Activated naive CD8-positive, alpha-beta T cell treated with anti-CD3 and anti-CD28 coated beads, Interleukin-2, amount 10 ng/mL, durations not matched to agents 7 days and 5 days (primary cell): ENCODE results near the gene RTP3. TPM values are rescaled to one million over a fixed set of nuclear protein-coding genes. Genes with fewer than 3 reads are reported as not detected.
"Not testable (repeated sequence)": the region's sequence is repeated elsewhere in the genome, so short reads cannot be mapped to it uniquely, and the experiment has no call there.

Source experiments
- ATAC-seq: fragments of 150-1000 bp; cut with Tn5 transposase; one replicate; pipeline ENCODE4 v1.10.0; 2021; ENCODE audit warnings: low read depth, moderate library complexity
- POLR2A ChIA-PET: fragments of 350-600 bp; sonication (Branson Sonifier 250); formaldehyde crosslinking; loops from one replicate; lab custom pipeline; 2021; ENCODE audit warnings: antibody characterized with exemption; lab: Charles Lee
- DNase-seq: peaks from one replicate; pipeline ENCODE4 v3.0.0; 2021
- H3K27ac Mint-ChIP-seq: one replicate; pipeline ENCODE4 v1.8.0; 2022; ENCODE audit warnings: mild to moderate bottlenecking, mixed read lengths
- H3K27me3 Mint-ChIP-seq: one replicate; pipeline ENCODE4 v1.8.0; 2022; ENCODE audit warnings: mild to moderate bottlenecking, moderate library complexity, mixed read lengths
- H3K36me3 Mint-ChIP-seq: one replicate; pipeline ENCODE4 v1.8.0; 2021; ENCODE audit warnings: mild to moderate bottlenecking, mixed read lengths
- H3K4me1 Mint-ChIP-seq: one replicate; pipeline ENCODE4 v1.8.0; 2021; ENCODE audit warnings: mixed read lengths
- H3K4me3 Mint-ChIP-seq: one replicate; pipeline ENCODE4 v1.8.0; 2022; ENCODE audit warnings: mild to moderate bottlenecking, moderate library complexity, mixed read lengths
- H3K9me3 Mint-ChIP-seq: one replicate; pipeline ENCODE4 v1.8.0; 2021; ENCODE audit warnings: mixed read lengths
- total RNA-seq, 2 experiments: library from RNA; stranded (reverse); gene quantifications; one replicate each; pipeline ENCODE4 v1.2.3, GENCODE V29; 2021

The RTP3 gene
- total RNA-seq, 2 experiments from 2014 or later = not detected

DNA sequence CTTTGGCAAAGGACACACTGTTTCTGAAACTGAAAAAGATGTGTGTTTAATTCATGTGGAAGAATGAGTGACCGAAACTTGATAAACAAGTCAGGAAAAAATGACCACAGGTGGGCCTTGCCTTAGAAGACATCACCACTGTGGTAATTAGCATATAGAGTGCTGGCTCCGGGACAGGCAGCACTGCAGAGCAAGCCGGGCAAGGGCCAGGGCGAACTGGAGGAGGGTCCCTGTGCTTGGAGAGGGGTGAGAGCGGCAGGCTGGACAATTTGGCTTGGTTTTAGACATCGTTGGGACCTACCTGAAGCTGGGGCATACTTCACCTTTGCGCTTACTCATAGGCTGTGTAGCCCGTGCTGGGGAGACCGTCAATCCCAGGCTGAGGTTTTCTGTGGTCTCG, 8.2 kb downstream of the RTP3 start:
- POLR2A ChIA-PET = no interaction called here
- DNase-seq (no peak), ATAC-seq (no peak)
- H3K4me1 Mint-ChIP-seq = peaks cover 1% of the 10 kb centered on the region
- no peaks in the 10 kb centered on the region for H3K36me3 Mint-ChIP-seq
- H3K27me3 Mint-ChIP-seq = peaks cover 6% of the 10 kb centered on the region
- H3K9me3 Mint-ChIP-seq = no peaks in the 10 kb centered on the region
- no peak overlapping the region for H3K4me3 Mint-ChIP-seq
- H3K27ac Mint-ChIP-seq = no peak overlapping the region

DNA sequence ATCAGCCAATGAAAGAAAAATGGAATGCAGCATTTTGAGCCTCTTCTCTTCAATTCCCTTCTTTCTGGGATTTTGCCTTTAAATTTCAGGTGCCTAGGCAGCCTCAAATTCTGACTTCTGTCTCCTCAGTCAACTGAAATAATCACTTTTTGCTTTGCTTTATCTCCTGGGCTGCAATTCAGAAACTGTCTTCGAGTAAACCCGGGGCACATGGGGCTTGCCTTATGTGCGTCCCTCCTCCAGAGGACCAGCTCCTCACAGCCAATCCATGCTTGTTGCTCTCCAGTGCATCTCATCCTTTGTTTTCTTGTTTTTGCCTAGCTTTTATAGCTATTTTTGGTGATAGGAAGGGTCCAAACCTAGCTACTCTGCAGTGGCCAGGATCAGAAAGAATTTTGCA, 8.8 kb downstream of the RTP3 start:
- no peaks in the 10 kb centered on the region for H3K9me3 Mint-ChIP-seq
- no peak overlapping the region for H3K27ac Mint-ChIP-seq
- peaks cover 1% of the 10 kb centered on the region for H3K4me1 Mint-ChIP-seq
- ATAC-seq (no peak), DNase-seq (no peak)
- no peaks in the 10 kb centered on the region for H3K36me3 Mint-ChIP-seq
- POLR2A ChIA-PET = no interaction called here
- H3K4me3 Mint-ChIP-seq = no peak overlapping the region
- peaks cover 10% of the 10 kb centered on the region for H3K27me3 Mint-ChIP-seq

DNA sequence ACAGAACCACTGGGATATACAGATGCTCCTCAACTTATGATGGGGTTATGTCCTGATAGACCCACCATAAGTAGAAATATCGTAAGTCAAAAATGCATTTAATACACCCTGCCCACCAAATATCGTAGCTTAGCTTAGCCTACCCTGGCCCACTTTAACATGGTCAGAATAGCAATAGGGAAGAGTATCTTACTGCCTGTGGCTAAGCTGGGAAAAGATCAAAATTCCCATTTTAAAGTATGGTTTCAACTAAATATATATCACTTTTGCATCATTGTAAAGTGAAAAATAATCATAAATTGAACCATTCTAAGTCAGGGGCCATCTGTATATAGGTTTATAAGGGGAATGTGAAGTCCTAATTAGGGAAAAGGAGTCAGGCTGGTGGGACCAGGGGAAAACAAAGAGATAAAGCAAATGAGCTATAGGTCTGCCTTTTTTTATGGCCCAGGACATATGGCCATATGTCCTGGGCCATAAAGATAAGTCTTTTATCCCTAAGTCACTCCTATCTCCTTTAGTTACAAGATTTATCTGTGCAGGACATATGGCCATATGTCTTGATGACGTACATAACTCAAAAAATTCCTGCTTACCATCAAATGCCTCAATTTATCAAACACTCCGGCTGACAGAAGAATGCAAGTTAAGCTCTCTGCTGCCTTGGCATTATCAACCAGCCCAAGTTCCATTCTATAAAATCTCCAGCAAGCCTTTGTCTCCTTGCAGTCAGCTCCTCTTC, 11.2 kb downstream of the RTP3 start:
- H3K4me3 Mint-ChIP-seq = no peak overlapping the region
- ATAC-seq (no peak), DNase-seq (no peak)
- no peak overlapping the region for H3K27ac Mint-ChIP-seq
- H3K36me3 Mint-ChIP-seq = no peaks in the 10 kb centered on the region
- peaks cover 18% of the 10 kb centered on the region for H3K27me3 Mint-ChIP-seq
- POLR2A ChIA-PET = no interaction called here
- H3K4me1 Mint-ChIP-seq = no peaks in the 10 kb centered on the region
- no peaks in the 10 kb centered on the region for H3K9me3 Mint-ChIP-seq

DNA sequence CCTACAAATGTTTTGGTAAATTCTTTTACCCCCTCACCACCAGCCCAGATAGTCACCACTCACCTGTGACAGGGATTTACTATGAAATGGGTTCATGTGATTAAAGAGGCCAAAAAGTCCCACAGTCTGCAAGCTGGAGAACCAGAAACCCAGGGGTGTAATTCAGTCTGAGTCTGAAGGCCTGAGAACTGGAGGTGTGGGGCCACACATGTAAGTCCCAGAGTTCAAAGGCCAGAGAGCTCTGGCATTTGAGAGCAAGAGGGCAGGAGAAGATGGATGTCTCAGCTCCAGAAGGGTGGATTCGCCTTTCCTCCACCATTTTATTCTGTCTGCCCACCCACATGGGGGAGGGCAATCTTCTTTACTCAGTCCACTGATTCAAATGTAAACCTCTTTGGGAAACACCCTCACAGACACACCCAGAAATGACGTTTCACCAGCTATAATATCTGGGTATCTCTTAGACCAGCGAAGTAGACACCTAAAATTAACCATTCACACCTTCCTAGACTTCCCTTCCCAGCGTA, 11.9 kb downstream of the RTP3 start:
- Mint-ChIP-seq H3K36me3 (no peaks in the 10 kb centered on the region), H3K27me3 (peaks cover 18% of the 10 kb centered on the region), H3K4me1 (no peaks in the 10 kb centered on the region), H3K9me3 (no peaks in the 10 kb centered on the region), H3K4me3 (no peak overlapping the region), H3K27ac (no peak overlapping the region)
- ATAC-seq = no peak
- POLR2A ChIA-PET = no interaction called here
- no peak for DNase-seq

DNA sequence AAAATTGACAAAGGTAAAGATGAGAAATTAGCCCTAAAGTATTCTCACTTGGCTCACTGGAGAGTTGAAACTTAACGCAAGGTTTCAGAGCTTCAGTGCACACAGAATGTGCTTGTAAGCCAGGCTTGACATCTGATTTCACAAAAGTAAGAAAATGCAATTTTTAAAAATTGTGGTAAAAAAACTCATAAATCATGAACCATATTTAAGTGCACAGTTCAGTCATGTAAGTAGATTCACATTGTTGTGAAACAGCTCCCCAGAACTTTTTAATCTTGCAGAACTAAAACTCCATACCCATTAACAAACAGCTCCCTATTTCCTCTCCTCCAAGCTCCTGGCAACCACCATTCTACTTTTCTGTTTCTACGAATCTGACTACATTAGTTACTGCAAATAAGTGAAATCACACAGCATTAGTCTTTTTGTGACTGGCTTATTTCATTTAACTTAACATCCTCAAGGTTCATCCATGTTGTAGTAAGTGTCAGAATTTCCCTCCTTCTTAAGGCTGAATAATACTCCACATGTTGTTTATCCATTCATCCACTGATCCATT, 14.5 kb downstream of the RTP3 start:
- no peaks in the 10 kb centered on the region for H3K9me3 Mint-ChIP-seq
- no peak for ATAC-seq
- H3K4me1 Mint-ChIP-seq = no peaks in the 10 kb centered on the region
- no peaks in the 10 kb centered on the region for H3K36me3 Mint-ChIP-seq
- DNase-seq = no peak
- POLR2A ChIA-PET = no interaction called here
- no peak overlapping the region for H3K27ac Mint-ChIP-seq
- H3K27me3 Mint-ChIP-seq = peaks cover 15% of the 10 kb centered on the region
- no peak overlapping the region for H3K4me3 Mint-ChIP-seq

DNA sequence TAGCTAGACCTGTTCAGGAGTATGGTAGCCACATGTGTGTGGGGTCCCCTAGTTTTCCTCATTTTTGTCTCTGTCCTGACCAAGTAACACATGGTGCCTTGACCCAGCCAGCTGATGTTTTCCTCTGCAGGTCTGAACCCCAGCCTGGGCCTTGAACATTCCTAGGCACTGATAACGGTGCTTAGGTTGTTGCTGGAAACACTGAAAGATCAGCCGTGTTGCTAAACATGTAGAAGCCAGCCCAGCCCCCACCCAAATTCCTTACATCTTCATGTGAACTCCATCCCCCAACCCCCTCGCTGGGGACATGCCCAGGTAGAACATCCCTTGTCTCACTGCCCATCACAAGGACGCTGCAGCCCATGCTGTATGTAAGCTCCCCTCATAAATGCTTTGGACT, 18.7 kb downstream of the RTP3 start:
- ATAC-seq (no peak), DNase-seq (no peak)
- Mint-ChIP-seq H3K27ac (no peak overlapping the region), H3K9me3 (no peaks in the 10 kb centered on the region), H3K36me3 (no peaks in the 10 kb centered on the region), H3K4me3 (no peak overlapping the region), H3K4me1 (no peaks in the 10 kb centered on the region), H3K27me3 (peaks cover 10% of the 10 kb centered on the region)
- POLR2A ChIA-PET = interaction anchor here (0.7 kb wide), 2 partner anchors 30 to 668 kb away, joined by 3 read pairs; no protein-coding TSS in a partner anchor

DNA sequence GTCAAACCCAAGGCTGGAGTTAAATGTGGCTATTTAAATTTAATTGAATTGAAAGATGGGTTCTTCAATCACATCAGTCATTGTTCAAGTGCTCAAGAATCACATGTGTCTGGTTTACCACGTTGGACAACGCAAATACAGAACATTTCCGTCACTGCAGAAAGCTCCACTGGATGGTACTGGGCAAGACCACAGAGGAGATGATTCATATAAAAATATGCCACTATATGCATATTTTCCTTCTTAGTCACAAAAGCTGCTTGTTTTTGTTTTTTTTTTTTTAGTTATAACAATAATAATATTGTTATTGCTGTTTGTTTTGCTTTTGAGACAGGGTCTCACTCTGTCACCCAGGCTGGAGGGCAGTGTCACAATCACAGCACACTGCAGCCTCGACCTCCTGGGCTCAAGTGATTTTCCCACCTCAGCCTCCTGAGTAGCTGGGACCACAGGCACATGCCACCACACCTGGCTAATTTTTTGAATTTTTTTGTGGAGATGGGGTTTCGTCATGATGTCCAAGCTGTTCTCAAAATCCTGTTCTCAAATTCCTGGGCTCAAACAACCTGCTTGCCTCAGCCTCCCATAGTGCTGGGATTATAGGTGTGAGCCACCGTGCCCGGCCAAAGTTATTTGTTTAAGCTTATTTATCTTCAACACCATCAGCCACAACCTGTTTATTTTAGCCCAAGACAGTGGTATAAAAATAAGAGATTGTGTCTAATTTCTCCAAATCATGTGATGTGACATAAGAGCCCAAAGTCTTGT, 19.4 kb downstream of the RTP3 start:
- no peak overlapping the region for H3K27ac Mint-ChIP-seq
- peaks cover 9% of the 10 kb centered on the region for H3K27me3 Mint-ChIP-seq
- H3K36me3 Mint-ChIP-seq = no peaks in the 10 kb centered on the region
- POLR2A ChIA-PET = no interaction called here
- no peak for ATAC-seq
- H3K9me3 Mint-ChIP-seq = no peaks in the 10 kb centered on the region
- H3K4me1 Mint-ChIP-seq = no peaks in the 10 kb centered on the region
- no peak for DNase-seq
- H3K4me3 Mint-ChIP-seq = no peak overlapping the region

DNA sequence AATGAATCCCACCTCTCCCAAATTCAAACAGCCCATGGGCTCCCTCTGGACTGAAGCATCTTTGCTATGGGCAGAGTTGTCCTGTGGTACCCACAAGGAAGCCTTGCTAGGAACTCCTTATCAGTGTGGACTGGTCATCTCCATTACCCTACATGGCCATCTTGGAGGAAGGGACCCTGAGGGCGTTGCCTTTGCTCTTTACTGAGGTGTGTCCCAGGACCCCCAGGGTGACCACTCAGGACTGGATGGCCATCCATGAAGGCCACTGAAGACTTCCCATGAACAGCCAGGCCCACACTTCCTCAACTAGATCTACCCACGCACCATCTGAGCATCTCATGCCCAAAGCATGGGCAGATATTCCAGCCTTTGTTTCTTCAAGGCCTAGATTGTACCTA, 20.0 kb downstream of the RTP3 start:
- Mint-ChIP-seq H3K27me3 (peaks cover 7% of the 10 kb centered on the region), H3K36me3 (no peaks in the 10 kb centered on the region), H3K27ac (no peak overlapping the region), H3K9me3 (no peaks in the 10 kb centered on the region), H3K4me3 (no peak overlapping the region), H3K4me1 (no peaks in the 10 kb centered on the region)
- DNase-seq (no peak), ATAC-seq (no peak)
- POLR2A ChIA-PET = no interaction called here

DNA sequence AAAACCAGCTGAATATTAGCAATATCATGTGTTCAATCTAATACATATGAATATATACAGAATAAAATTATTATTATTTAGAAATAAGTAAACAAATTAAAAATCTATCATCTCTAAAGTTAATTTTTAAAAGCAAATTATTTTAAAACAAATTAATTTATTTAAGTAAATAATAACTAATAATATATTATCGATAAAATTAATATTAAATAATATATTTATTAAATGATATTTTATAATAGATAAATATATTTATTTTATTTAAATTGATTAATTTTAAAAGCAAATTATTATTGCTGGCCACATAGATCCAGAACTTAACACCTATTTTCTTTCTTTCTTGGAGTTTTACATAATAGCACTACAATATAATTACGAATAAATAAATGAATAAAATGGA, 22.2 kb downstream of the RTP3 start:
- Mint-ChIP-seq H3K36me3 (no peaks in the 10 kb centered on the region), H3K27me3 (peaks cover 9% of the 10 kb centered on the region), H3K4me1 (no peaks in the 10 kb centered on the region), H3K9me3 (no peaks in the 10 kb centered on the region), H3K4me3 (no peak overlapping the region), H3K27ac (no peak overlapping the region)
- POLR2A ChIA-PET = no interaction called here
- DNase-seq (no peak), ATAC-seq (no peak)

DNA sequence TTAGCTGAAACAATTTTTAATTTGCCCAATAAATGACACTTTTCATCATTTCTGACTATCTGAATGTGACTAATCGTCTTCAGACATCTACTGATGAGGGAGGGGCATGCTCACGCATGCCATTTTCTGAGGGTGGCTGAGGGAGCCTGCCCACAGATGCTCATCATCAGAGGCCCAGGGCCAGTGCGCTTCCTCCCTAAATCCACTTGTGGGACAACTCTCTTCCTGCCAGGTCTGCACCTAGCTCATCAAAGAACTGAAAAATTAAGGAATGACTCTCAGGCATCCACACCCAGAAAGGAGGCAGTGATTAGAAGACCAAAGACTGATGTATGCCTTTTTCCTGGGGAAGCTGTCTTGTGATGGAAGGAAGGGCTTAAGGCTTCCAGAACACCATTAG, 22.8 kb downstream of the RTP3 start:
- H3K36me3 Mint-ChIP-seq = no peaks in the 10 kb centered on the region
- no peaks in the 10 kb centered on the region for H3K4me1 Mint-ChIP-seq
- no peak overlapping the region for H3K27ac Mint-ChIP-seq
- peaks cover 9% of the 10 kb centered on the region for H3K27me3 Mint-ChIP-seq
- ATAC-seq (no peak), DNase-seq (no peak)
- H3K4me3 Mint-ChIP-seq = no peak overlapping the region
- no peaks in the 10 kb centered on the region for H3K9me3 Mint-ChIP-seq
- POLR2A ChIA-PET = no interaction called here

DNA sequence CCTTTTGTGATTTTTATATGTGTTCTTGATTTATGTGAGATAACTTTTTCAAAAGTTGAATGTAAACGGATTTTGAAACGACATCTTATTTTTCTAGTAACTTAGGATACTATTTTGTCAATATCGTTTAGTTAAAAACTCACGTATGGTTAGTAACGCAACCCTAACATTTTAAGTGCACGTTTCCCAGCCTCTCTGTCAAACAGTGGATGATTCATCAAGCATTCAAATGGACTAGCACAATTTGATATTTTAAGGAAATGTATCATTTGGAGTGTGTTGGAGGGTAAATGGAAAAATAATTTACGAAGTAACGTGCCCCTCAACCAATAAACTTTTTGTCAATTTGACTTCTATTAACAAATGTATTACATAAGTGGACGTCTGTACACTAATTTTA, 23.3 kb downstream of the RTP3 start:
- H3K4me1 Mint-ChIP-seq = no peaks in the 10 kb centered on the region
- no peaks in the 10 kb centered on the region for H3K9me3 Mint-ChIP-seq
- no peak overlapping the region for H3K27ac Mint-ChIP-seq
- DNase-seq (no peak), ATAC-seq (no peak)
- no peak overlapping the region for H3K4me3 Mint-ChIP-seq
- H3K27me3 Mint-ChIP-seq = peaks cover 9% of the 10 kb centered on the region
- H3K36me3 Mint-ChIP-seq = no peaks in the 10 kb centered on the region
- POLR2A ChIA-PET = no interaction called here

DNA sequence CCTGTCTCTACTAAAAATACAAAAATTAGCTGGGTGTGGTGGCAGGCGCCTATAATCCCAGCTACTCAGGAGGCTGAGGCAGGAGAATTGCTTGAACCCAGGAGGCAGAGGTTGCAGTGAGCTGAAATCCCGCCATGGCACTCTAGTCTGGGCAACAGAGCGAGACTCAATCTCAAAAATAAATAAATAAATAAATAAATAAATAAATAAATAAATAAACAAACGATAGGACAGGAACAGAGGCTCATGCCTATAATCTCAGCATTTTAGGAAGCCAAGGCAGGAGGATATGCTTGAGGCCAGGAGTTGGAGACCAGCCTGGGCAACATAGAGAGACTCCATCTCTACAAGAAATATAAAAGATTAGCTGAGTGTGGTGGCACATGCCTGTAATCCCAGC, 24.4 kb downstream of the RTP3 start:
- H3K27ac Mint-ChIP-seq, H3K36me3 Mint-ChIP-seq, POLR2A ChIA-PET, H3K9me3 Mint-ChIP-seq, H3K4me1 Mint-ChIP-seq, H3K4me3 Mint-ChIP-seq, DNase-seq, ATAC-seq: not testable (repeated sequence)
- peaks cover 11% of the 10 kb centered on the region for H3K27me3 Mint-ChIP-seq

DNA sequence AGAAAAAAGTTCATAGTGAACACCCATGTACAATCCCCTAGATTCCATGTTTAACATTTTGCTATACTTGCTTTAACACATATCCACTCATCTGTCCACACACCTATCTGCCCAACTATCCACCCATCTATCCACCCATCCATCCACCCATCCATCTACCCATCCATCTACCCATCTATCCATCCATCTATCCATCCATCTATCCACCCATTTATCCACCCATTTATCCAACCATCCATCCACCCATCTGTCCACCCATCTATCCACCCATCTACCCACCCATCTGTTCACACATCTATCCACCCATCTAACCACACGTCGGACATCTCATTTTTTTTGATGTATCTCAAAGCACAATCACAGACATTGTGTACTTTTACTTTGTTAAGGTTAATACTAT, 25.8 kb downstream of the RTP3 start:
- ATAC-seq = no peak
- Mint-ChIP-seq H3K27ac (no peak overlapping the region), H3K4me1 (no peaks in the 10 kb centered on the region), H3K36me3 (no peaks in the 10 kb centered on the region), H3K9me3 (no peaks in the 10 kb centered on the region), H3K4me3 (no peak overlapping the region), H3K27me3 (peaks cover 13% of the 10 kb centered on the region)
- DNase-seq = no peak
- POLR2A ChIA-PET = no interaction called here

DNA sequence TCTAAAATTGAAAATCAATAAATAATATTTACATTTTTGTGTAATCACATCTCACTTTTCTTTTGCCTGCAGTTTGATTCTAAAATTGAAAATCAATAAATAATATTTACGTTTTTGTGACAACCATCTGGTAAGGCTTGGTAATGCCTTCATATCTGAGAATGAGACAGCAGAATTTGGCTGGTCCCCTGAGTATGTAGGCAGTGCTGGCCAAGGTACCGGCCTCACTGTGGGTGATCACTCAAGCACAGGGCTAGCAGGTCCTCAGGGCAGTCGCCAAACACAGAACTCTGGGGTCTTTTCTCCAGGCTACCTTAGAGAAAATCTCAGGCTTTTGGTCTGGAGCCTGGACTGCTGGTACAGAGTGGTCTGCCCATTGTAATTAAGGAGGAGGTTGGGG, 26.2 kb downstream of the RTP3 start:
- no peaks in the 10 kb centered on the region for H3K9me3 Mint-ChIP-seq
- H3K27me3 Mint-ChIP-seq = peaks cover 13% of the 10 kb centered on the region
- DNase-seq = no peak
- no peak overlapping the region for H3K27ac Mint-ChIP-seq
- ATAC-seq = no peak
- POLR2A ChIA-PET = no interaction called here
- no peak overlapping the region for H3K4me3 Mint-ChIP-seq
- no peaks in the 10 kb centered on the region for H3K4me1 Mint-ChIP-seq
- H3K36me3 Mint-ChIP-seq = no peaks in the 10 kb centered on the region
